Measurements from ENCODE around the gene GATAD2A. TPM values are rescaled to one million over a fixed set of nuclear protein-coding genes. Genes with fewer than 3 reads are reported as not detected.
A peak's percentile ranks its signal among the peaks of the same experiment; 100 is the strongest.

Gene GATAD2A
- total and polyA plus RNA-seq, 5 donors from 2014 or later, result 8.1 to 134 (median 9.7) TPM

GRCh38 chr19:19550972-19551852 lies 145.7 kb downstream of the GATAD2A start:
- no peak overlapping the region for H3K27ac Mint-ChIP-seq
- no peaks in the 10 kb centered on the region for H3K27me3 ChIP-seq (ENCODE audit: control insufficient read depth, insufficient read depth, low read length)
- H3K4me1 Mint-ChIP-seq, result peaks cover 0 to 5% (median 0%) of the 10 kb centered on the region in 4 donors
- H3K36me3 ChIP-seq (ENCODE audit: control insufficient read depth, insufficient read depth, low read length), result no peaks in the 10 kb centered on the region
- H3K4me3 ChIP-seq (ENCODE audit: low read depth, low read length), result no peak overlapping the region
- no peak overlapping the region for H3K27ac ChIP-seq (ENCODE audit: insufficient read depth, low read length, poor library complexity, severe bottlenecking)
- peaks cover 6% of the 10 kb centered on the region for H3K4me1 ChIP-seq (ENCODE audit: control insufficient read depth, insufficient read depth, low read length, poor library complexity, severe bottlenecking)
- H3K9me3 ChIP-seq (ENCODE audit: control insufficient read depth in 2 of 2, low read length in 2 of 2), result no peaks in the 10 kb centered on the region
- ATAC-seq (ENCODE audit: low read depth in 2 of 2) (no peak), DNase-seq (no peak)
- H3K27me3 Mint-ChIP-seq, result no peaks in the 10 kb centered on the region
- H3K4me3 Mint-ChIP-seq, result no peak overlapping the region
- no peaks in the 10 kb centered on the region for H3K9me3 Mint-ChIP-seq
- no peaks in the 10 kb centered on the region for H3K36me3 Mint-ChIP-seq

- no peaks in the 10 kb centered on the region for H3K9me3 Mint-ChIP-seq
- H3K36me3 Mint-ChIP-seq, result no peaks in the 10 kb centered on the region
- Histone ChIP-seq H3K4me1 (ENCODE audit: control insufficient read depth, insufficient read depth, low read length, poor library complexity, severe bottlenecking) (peaks cover 6% of the 10 kb centered on the region), H3K4me3 (ENCODE audit: low read depth, low read length) (no peak overlapping the region), H3K36me3 (ENCODE audit: control insufficient read depth, insufficient read depth, low read length) (no peaks in the 10 kb centered on the region), H3K9me3 (ENCODE audit: control insufficient read depth in 2 of 2, low read length in 2 of 2) (no peaks in the 10 kb centered on the region), H3K27me3 (ENCODE audit: control insufficient read depth, insufficient read depth, low read length) (no peaks in the 10 kb centered on the region), H3K27ac (ENCODE audit: insufficient read depth, low read length, poor library complexity, severe bottlenecking) (no peak overlapping the region)
- ATAC-seq (ENCODE audit: low read depth in 2 of 2), result no peak
- peaks cover 0 to 5% (median 0%) of the 10 kb centered on the region in 4 donors for H3K4me1 Mint-ChIP-seq
- no peaks in the 10 kb centered on the region for H3K27me3 Mint-ChIP-seq
- peak overlapping the region in 1 of 3 donors; percentile 5 for H3K27ac Mint-ChIP-seq
- H3K4me3 Mint-ChIP-seq, result no peak overlapping the region
- no peak for DNase-seq
Measured at GRCh38 chr19:19551853-19552192, 146.3 kb downstream of the GATAD2A start.

- Mint-ChIP-seq H3K9me3 (no peaks in the 10 kb centered on the region), H3K4me1 (peaks cover 0 to 5% (median 0%) of the 10 kb centered on the region in 4 donors), H3K27ac (peak overlapping the region in 1 of 3 donors; percentile 9), H3K36me3 (no peaks in the 10 kb centered on the region), H3K4me3 (no peak overlapping the region), H3K27me3 (peaks cover 6% of the 10 kb centered on the region)
- DNase-seq (no peak), ATAC-seq (ENCODE audit: low read depth in 2 of 2) (peak in 1 of 2 donors; percentile 33)
- Histone ChIP-seq H3K9me3 (ENCODE audit: control insufficient read depth in 2 of 2, low read length in 2 of 2) (no peaks in the 10 kb centered on the region), H3K36me3 (ENCODE audit: control insufficient read depth, insufficient read depth, low read length) (no peaks in the 10 kb centered on the region), H3K4me3 (ENCODE audit: low read depth, low read length) (no peak overlapping the region), H3K27me3 (ENCODE audit: control insufficient read depth, insufficient read depth, low read length) (no peaks in the 10 kb centered on the region), H3K4me1 (ENCODE audit: control insufficient read depth, insufficient read depth, low read length, poor library complexity, severe bottlenecking) (peaks cover 6% of the 10 kb centered on the region), H3K27ac (ENCODE audit: insufficient read depth, low read length, poor library complexity, severe bottlenecking) (no peak overlapping the region)
Measured at GRCh38 chr19:19552798-19553197, 147.3 kb downstream of the GATAD2A start.

GRCh38 chr19:19553670-19554069 lies 148.2 kb downstream of the GATAD2A start:
- no peak for ATAC-seq (ENCODE audit: low read depth in 2 of 2)
- Mint-ChIP-seq H3K9me3 (no peaks in the 10 kb centered on the region), H3K36me3 (no peaks in the 10 kb centered on the region), H3K4me1 (peaks cover 0 to 10% (median under 1%) of the 10 kb centered on the region in 4 donors), H3K4me3 (no peak overlapping the region), H3K27me3 (peaks cover 6% of the 10 kb centered on the region), H3K27ac (no peak overlapping the region)
- Histone ChIP-seq H3K9me3 (ENCODE audit: control insufficient read depth in 2 of 2, low read length in 2 of 2) (no peaks in the 10 kb centered on the region), H3K36me3 (ENCODE audit: control insufficient read depth, insufficient read depth, low read length) (no peaks in the 10 kb centered on the region), H3K27ac (ENCODE audit: insufficient read depth, low read length, poor library complexity, severe bottlenecking) (no peak overlapping the region), H3K27me3 (ENCODE audit: control insufficient read depth, insufficient read depth, low read length) (no peaks in the 10 kb centered on the region), H3K4me1 (ENCODE audit: control insufficient read depth, insufficient read depth, low read length, poor library complexity, severe bottlenecking) (peaks cover 6% of the 10 kb centered on the region), H3K4me3 (ENCODE audit: low read depth, low read length) (no peak overlapping the region)
- no peak for DNase-seq

GRCh38 chr19:19554074-19555023 lies 148.9 kb downstream of the GATAD2A start:
- H3K36me3 ChIP-seq (ENCODE audit: control insufficient read depth, insufficient read depth, low read length), result no peaks in the 10 kb centered on the region
- no peaks in the 10 kb centered on the region for H3K36me3 Mint-ChIP-seq
- ATAC-seq (ENCODE audit: low read depth in 2 of 2) (peak; percentile 41 to 43), DNase-seq (peak; percentile 26 to 60 (median 33))
- peaks cover 0 to 16% (median 4%) of the 10 kb centered on the region in 4 donors for H3K4me1 Mint-ChIP-seq
- no peaks in the 10 kb centered on the region for H3K9me3 ChIP-seq (ENCODE audit: control insufficient read depth in 2 of 2, low read length in 2 of 2)
- peaks cover 6% of the 10 kb centered on the region for H3K27me3 Mint-ChIP-seq
- H3K4me1 ChIP-seq (ENCODE audit: control insufficient read depth, insufficient read depth, low read length, poor library complexity, severe bottlenecking), result peaks cover 6% of the 10 kb centered on the region
- H3K4me3 Mint-ChIP-seq, result no peak overlapping the region
- H3K4me3 ChIP-seq (ENCODE audit: low read depth, low read length), result no peak overlapping the region
- no peak overlapping the region for H3K27ac ChIP-seq (ENCODE audit: insufficient read depth, low read length, poor library complexity, severe bottlenecking)
- H3K9me3 Mint-ChIP-seq, result no peaks in the 10 kb centered on the region
- H3K27ac Mint-ChIP-seq, result peak overlapping the region in 2 of 3 donors; percentile 63 to 75
- no peaks in the 10 kb centered on the region for H3K27me3 ChIP-seq (ENCODE audit: control insufficient read depth, insufficient read depth, low read length)

GRCh38 chr19:19558055-19558454 lies 152.6 kb downstream of the GATAD2A start:
- ATAC-seq (ENCODE audit: low read depth in 2 of 2) (no peak), DNase-seq (no peak)
- H3K36me3 Mint-ChIP-seq, result peaks cover 4% of the 10 kb centered on the region
- Histone ChIP-seq H3K4me3 (ENCODE audit: low read depth, low read length) (no peak overlapping the region), H3K4me1 (ENCODE audit: control insufficient read depth, insufficient read depth, low read length, poor library complexity, severe bottlenecking) (peaks cover 15% of the 10 kb centered on the region), H3K9me3 (ENCODE audit: control insufficient read depth in 2 of 2, low read length in 2 of 2) (no peaks in the 10 kb centered on the region), H3K36me3 (ENCODE audit: control insufficient read depth, insufficient read depth, low read length) (peaks cover 5% of the 10 kb centered on the region), H3K27me3 (ENCODE audit: control insufficient read depth, insufficient read depth, low read length) (no peaks in the 10 kb centered on the region), H3K27ac (ENCODE audit: insufficient read depth, low read length, poor library complexity, severe bottlenecking) (no peak overlapping the region)
- peak overlapping the region; percentile 39 to 76 (median 67) for H3K27ac Mint-ChIP-seq
- no peaks in the 10 kb centered on the region for H3K9me3 Mint-ChIP-seq
- peaks cover 6% of the 10 kb centered on the region for H3K27me3 Mint-ChIP-seq
- no peak overlapping the region for H3K4me3 Mint-ChIP-seq
- H3K4me1 Mint-ChIP-seq, result peaks cover 0 to 35% (median 8%) of the 10 kb centered on the region in 4 donors
